Upper lobe of left lung (tissue), 4 donors: ENCODE results near the gene TERB1.

ENCODE experiments used
- CTCF ChIP-seq, 6 experiments: fragments of 450-650 bp in 4 of 6; fragments of 200-600 bp in 2 of 6; sonication (generic) in 2 of 6; IDR thresholded peaks; one replicate each; pipeline ENCODE4 v1.5.1; 2016 to 2019; ENCODE audit warnings: antibody characterized with exemption in 6 of 6
- POLR2A ChIP-seq, 4 donors: fragments of 450-650 bp; IDR thresholded peaks; one replicate each; pipeline ENCODE4 v1.5.1; 2016 to 2017; ENCODE audit warnings: antibody characterized with exemption in 4 of 4, mild to moderate bottlenecking in 2 of 4

DNA sequence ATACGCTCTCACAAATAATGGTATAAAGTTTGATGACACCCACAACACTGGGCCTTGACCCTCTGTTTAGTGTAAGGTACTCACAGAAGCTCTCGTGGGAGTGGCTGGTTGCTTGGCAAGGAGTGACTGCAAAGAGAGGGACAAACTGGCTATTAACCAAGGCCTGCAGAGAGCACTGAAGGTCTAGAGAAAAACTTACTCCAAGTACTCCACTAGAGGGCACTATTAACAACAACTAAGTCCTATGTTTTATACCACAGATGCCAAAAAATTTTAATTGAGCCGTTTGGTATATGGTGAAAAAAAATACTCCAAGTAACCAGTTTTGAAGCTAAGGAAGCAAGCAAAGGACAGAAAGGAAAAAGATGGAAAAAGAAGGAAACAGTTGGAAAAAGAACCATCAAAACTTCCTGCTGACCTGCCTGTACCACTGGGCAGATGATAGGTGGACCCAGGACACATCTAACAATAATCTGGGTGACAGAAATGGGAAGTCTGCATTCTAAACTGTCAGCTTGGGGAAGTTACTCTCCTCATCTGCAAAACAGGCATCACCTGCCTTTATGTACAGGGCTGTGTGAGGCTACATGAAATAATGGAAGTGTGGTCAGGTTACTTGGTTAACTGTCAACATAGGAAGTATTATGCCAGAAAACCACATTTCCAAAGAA, 73.1 kb downstream of the TERB1 start:
- no peak for TF ChIP-seq POLR2A (IDR thresholded peaks at IDR 0.05)
- TF ChIP-seq CTCF (IDR thresholded peaks at IDR 0.05) = peak; percentile 53 to 75 (median 61)
